ENCODE results near the gene MUC6.

MUC6 gene

DNA sequence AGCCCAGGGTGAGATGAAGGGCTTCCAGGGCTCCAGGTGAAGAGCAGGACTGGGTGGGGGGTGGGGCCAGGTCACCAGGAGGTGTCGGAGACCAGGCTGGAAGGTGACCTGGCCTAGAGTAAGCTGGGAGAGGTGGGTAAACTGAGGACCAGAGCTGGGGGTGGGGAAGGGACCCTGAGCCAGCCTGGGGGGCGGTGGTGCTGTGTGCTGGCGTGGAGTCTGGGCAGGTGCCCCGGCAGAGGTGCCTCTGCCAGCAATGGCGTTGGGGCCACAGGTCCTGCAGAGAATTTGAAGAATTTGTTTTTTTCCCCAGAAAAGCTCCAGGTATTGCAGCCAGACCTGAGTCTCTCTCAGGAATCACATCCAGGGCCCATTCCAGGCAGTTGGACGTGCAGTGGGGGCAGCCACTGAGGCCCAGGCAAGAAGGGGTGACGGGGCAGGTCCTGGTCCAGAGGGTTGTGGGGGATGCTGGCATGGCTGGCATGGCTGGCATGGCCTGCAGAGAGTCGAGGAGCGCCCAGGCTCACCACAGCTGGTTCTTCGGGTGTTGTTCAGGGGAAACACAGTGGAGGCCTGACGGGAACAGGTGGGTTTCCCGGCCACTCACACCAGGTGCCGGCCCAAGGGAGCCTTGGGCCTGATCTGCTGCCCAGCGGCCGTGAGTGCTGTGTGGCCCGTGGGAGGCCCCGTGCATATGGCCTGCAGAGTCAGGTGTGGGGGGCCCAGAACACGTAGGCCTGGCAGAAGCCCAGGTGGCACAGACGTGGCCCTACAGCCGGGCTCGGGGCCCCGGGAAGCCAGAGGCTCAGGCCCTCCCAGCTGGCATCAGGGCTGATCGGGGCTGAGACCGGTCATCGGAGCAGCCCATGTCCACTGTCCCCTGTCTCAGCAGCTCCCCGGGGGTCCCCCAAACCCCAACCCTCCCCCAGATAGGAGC lies 6.4 kb upstream of the MUC6 start:
- no peak for TF ChIP-seq JUND (IDR thresholded peaks at IDR 0.05; ENCODE audit: low read depth)
- in situ Hi-C loops (cut with HindIII; ENCODE audit: low pct_unique_long_range_greater_than_20kb, low sequenced_read_pairs) = no loop called here
- no peak for DNase-seq (ENCODE audit: low read depth in 1 of 2, low spot score in 1 of 2)

DNA sequence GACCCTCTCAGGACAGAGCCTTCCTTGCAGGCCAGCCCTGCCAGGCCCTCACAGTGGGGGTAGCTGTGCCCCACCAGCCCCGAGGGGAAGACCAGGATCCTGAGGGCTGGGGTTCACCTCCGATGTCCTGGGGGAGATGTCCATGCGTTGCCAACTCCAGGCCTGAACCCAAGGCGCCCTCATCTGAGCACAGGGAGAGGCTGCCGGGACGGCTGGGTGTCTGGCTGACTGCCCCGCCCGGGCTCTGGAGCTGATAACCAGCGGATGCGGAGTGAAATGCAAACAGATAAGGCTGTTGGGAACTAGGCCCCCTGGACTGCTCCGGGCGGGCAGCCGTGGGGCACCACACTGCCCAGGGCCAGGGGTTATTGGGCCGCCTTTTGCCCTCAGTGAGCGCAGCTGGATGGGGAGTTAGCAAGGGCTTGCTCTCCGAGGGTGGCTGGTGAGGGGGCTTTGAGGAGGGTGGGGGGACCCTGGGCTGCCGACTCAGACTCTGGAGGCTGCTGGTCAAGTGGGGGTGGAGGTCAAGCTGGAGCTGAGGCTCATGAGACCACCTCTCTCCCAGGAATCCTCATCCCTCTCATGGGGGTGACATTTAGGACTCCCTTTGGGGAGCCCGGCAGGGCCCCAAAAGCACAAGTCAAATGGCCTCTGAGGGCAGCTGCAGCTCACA lies 5.6 kb upstream of the MUC6 start:
- DNase-seq (ENCODE audit: low read depth in 1 of 2, low spot score in 1 of 2) = no peak
- in situ Hi-C loops (cut with HindIII; ENCODE audit: low pct_unique_long_range_greater_than_20kb, low sequenced_read_pairs) = no loop called here
- TF ChIP-seq JUND (IDR thresholded peaks at IDR 0.05; ENCODE audit: low read depth) = no peak

DNA sequence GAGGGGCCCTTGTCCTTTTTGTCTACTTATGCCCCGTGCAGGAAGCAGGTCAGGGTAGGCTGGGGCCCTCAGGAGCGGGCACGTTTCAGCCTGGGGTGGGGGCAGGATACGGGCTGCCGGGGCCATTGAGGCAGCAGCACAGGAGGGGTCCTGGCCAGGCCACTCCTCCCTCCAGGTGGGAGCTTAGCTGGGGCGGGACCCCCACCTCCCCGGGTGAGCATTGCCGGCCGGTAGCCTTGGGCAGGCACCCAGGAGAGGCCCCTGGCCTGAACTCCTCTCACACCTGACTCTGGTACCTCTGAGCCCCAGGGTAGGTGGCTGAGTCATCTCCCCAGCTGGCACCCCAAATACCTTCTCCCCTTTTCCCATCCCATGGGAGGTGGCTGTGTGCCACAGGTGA lies 5.0 kb upstream of the MUC6 start:
- no peak for TF ChIP-seq JUND (IDR thresholded peaks at IDR 0.05; ENCODE audit: low read depth)
- DNase-seq (ENCODE audit: low read depth in 1 of 2, low spot score in 1 of 2) = no peak
- in situ Hi-C loops (cut with HindIII; ENCODE audit: low pct_unique_long_range_greater_than_20kb, low sequenced_read_pairs) = no loop called here

DNA sequence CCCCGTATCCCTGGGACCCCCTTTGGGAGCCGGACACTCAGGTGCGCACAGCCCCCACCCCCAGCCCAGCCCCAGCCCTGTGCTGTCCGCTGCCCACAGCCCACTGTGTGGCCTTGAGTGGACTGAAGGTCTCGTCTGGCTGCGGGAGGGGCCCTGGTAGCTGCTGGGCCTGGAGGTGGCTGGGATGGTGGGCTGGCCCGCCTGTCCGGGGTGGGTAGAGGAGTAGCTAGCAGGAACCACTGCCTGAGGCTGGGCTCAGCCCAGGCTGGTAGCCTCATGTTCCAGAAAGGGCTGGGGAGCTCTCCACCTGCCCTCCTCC lies 4.6 kb upstream of the MUC6 start:
- DNase-seq (ENCODE audit: low read depth in 1 of 2, low spot score in 1 of 2) = no peak
- in situ Hi-C loops (cut with HindIII; ENCODE audit: low pct_unique_long_range_greater_than_20kb, low sequenced_read_pairs) = no loop called here
- no peak for TF ChIP-seq JUND (IDR thresholded peaks at IDR 0.05; ENCODE audit: low read depth)

DNA sequence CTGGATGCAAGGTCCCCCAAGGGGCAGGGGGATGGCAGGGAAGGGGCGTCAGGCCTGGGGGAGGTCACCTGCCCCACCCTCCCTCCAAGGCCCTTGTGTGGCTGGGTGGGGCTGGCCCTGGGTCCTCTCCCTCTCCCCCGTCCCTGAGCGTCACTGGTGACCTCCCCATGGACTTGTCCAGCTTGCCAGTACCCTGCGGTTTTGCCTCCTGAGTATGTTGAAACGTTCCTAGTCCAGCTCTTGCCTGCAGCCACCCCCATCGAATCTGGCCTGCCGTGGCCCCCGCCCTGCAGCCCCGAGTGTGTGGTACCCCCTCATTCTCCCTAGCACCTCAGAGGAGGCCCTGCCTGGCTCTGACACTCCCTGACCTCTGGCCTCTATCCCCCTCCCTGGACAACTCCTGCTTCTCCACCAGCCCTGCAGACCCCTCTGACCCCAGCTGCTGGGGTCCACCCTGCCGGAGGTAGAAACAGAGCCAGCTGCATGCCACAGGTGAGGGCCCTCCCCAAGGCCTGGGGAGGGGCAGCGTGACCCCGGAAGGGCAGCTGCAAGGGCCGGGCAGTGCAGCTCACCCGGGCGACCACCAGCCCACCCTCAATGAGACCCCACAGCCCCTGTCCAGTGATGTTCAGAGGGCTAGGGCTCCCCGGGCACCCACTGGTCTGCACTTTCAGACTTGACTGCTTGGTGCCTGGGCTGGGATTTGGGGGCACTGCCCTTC lies 4.1 kb upstream of the MUC6 start:
- no peak for DNase-seq (ENCODE audit: low read depth in 1 of 2, low spot score in 1 of 2)
- in situ Hi-C loops (cut with HindIII; ENCODE audit: low pct_unique_long_range_greater_than_20kb, low sequenced_read_pairs) = no loop called here
- TF ChIP-seq JUND (IDR thresholded peaks at IDR 0.05; ENCODE audit: low read depth) = no peak

DNA sequence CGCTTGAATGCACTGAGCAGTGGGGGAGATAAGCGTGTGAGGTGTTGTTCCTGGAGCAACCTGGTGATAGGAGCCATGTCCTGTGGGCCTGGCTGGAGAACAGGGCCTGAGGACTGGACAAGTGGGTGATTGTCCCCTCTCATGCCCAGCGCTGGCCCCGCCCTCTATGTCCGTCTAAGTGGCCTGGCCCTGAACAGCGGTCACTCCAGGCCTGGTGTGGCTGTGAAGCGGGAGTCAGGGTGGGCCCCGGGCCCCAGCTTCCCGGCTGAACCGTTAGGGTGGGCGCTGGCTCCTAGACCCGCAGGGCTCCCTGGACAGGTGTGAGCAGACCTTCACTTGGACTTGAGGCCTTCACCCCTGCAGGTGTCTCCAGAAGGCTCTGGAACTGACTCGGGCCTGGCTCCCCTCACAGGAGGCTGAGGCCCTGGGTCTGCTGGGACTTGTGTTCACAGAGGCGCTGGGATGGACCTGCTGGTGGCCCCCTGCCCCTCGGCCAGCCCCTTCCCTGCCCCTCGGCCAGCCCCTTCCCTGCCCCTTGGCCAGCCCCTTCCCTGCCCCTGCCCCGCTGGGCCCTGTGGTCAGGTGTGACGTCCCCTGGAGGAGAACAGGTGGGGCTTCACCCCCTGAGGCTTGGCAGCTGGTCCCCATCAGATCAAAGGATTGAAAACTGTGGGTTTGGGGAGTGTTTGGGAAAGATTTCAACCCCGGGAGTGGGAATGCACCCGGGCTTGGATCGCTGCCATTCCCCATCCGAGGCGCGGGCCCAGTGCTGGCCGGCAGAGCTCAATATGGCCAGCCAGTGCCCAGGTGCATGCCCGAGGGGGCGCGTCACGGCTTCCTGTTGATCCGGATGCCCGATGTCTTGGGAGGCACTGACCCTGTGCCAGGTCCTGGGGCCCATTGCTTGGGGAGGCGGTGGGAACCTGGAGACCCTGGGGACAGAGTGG lies 3.2 kb upstream of the MUC6 start:
- TF ChIP-seq JUND (IDR thresholded peaks at IDR 0.05; ENCODE audit: low read depth) = no peak
- DNase-seq (ENCODE audit: low read depth in 1 of 2, low spot score in 1 of 2) = no peak
- in situ Hi-C loops (cut with HindIII; ENCODE audit: low pct_unique_long_range_greater_than_20kb, low sequenced_read_pairs) = no loop called here

DNA sequence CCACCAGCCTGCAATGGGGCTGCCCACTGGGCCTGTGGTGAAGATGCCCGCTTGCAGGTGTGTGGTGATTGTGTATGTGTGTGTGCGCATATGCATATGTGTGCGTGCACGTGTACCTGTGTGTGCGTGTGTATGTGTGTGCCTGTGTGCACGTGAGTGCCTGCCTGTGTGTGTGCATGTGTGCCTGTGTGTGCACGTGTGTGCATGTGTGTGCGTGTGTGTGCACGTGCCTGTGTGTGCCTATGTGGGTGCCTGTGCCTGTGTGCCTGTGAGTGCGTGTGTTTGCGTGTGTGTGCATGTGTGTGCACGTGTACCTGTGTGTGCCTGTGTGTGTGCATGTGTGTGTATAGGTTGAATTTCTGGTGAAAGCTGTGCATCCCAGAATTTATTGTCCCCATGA lies 2.4 kb upstream of the MUC6 start:
- no peak for DNase-seq (ENCODE audit: low read depth in 1 of 2, low spot score in 1 of 2)
- in situ Hi-C loops (cut with HindIII; ENCODE audit: low pct_unique_long_range_greater_than_20kb, low sequenced_read_pairs) = no loop called here
- TF ChIP-seq JUND (IDR thresholded peaks at IDR 0.05; ENCODE audit: low read depth) = no peak

DNA sequence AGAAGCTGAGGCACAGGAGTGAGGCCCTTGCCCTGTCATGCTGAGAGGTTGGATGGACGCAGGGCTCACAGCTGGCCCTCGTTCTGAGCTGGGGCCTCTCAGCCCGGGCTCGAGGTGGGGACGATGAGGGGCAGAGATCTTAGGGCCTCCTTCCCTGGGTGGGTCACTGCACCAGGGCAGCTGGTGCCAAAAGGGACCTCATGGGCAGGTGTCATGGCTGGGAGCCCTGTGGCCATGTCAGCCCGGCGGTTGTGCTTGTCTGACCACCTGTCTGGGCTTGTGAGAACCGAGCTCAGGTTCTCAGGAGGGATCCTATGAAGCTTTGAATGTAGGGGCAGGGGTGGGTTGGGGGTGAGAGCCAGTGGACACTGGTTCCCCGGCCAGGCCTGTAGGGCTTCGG lies 1.8 kb upstream of the MUC6 start:
- TF ChIP-seq JUND (IDR thresholded peaks at IDR 0.05; ENCODE audit: low read depth) = no peak
- in situ Hi-C loops (cut with HindIII; ENCODE audit: low pct_unique_long_range_greater_than_20kb, low sequenced_read_pairs) = no loop called here
- no peak for DNase-seq (ENCODE audit: low read depth in 1 of 2, low spot score in 1 of 2)

DNA sequence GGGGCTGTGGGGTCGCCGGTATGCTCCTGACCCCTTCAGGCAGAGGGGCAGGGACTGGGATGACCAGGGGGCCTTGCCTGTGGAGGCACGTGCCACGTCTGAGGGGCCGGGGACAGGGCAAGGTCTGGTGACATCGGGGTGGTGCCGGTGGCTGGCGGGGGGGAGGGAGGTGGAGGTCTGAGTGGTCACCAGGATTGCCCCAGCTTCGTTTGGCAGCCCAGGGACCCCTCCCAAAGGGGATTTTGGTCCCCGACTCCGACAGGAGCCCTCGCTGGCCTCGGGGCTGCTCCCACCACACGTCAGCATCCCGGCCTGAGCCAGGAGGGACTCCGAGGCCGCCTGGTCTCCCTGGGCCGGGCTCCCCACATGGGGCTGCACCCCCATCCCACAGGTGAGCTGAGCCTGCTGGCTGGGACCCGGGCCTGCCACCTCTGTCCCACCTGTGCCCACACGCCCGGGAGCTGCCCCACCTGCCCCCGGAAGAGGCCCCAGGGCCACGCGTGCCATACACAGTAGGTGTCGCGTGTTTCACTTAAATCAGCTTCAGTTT lies 1.1 kb upstream of the MUC6 start:
- in situ Hi-C loops (cut with HindIII; ENCODE audit: low pct_unique_long_range_greater_than_20kb, low sequenced_read_pairs) = no loop called here
- no peak for DNase-seq (ENCODE audit: low read depth in 1 of 2, low spot score in 1 of 2)

DNA sequence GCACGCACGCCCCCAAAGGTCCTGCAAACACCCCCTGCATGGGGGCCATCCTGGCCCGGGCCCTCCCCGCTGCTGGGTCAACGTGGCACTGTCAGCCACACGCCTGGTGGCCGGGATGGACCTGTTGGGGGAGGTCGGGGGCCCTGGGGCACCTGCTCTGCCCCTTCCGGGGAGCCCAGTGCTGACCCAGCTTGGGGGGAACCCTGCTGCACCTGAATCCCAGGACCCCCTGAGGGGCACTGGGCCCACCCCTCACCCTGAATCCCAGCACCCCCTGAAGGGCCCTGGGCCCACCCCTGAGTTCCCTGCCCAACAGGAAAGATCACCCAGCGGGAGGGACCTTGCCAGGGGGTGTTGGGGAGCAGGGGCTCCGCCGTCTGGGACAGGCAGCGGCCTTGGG lies 413 bp upstream of the MUC6 start:
- no peak for DNase-seq (ENCODE audit: low read depth in 1 of 2, low spot score in 1 of 2)
- in situ Hi-C loops (cut with HindIII; ENCODE audit: low pct_unique_long_range_greater_than_20kb, low sequenced_read_pairs) = no loop called here
- no peak for TF ChIP-seq JUND (IDR thresholded peaks at IDR 0.05; ENCODE audit: low read depth)

More for the DNA sequence above, 1.1 kb upstream of the MUC6 start:
- TF ChIP-seq JUND (IDR thresholded peaks at IDR 0.05; ENCODE audit: low read depth) = no peak

DNA sequence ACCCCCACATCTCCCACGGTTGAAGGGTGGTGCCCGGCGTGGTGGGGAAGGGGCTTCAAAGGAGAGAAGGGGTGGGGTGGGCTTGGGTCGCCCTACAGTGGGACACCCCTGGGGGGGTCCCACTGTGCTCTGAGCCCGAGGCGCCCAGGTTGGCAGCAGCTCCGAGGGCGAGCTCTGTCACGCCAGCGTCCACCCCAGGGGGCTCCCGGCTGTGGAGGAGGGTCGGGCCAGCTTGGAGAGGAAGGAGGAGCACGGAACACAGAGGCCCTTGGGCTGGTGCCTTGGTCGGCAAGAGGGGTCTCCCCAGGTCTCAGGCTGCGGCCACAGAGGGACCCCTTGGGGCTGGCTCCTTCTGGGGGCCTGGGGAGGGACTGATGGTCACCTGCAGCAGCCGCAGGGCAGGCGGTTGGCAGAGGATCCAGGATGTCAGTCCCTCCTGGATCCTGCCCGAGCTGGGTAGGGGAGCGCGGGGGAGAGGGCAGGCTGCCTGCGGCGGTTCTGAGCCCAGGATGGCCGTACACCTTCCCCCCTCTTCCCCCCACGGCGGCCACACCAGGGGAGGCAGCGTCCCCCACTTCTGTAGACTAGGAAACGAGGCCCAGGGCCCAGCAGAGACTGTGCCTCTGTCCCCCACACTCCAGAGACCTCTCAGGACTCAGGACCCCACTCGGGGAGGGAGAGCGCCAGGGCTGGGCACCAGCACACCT lies 788 bp downstream of the MUC6 start:
- in situ Hi-C loops (cut with HindIII; ENCODE audit: low pct_unique_long_range_greater_than_20kb, low sequenced_read_pairs) = no loop called here
- no peak for DNase-seq (ENCODE audit: low read depth in 1 of 2, low spot score in 1 of 2)
- no peak for TF ChIP-seq JUND (IDR thresholded peaks at IDR 0.05; ENCODE audit: low read depth)

Data from T47D (cell line).